NCI-H526 (cell line): Measurements from ENCODE around the gene STAT1.

Experiments used
- DNase-seq, 2 experiments: peaks; one replicate each; lab custom pipeline; 2025; lab: John Stamatoyannopoulos, UW

STAT1 gene

GRCh38 chr2:191031256-191031655 lies 17.3 kb upstream of the STAT1 start:
- no peak for DNase-seq

- DNase-seq, result peak; percentile 12 to 71
These were observed 16.7 kb upstream of the STAT1 start for GRCh38 chr2:191030521-191031154.

GRCh38 chr2:191029280-191029950 lies 15.4 kb upstream of the STAT1 start:
- no peak for DNase-seq

GRCh38 chr2:191026377-191026776 lies 12.4 kb upstream of the STAT1 start:
- DNase-seq, result no peak

GRCh38 chr2:191025135-191025534 lies 11.2 kb upstream of the STAT1 start:
- no peak for DNase-seq

- no peak for DNase-seq
These were observed 9.3 kb upstream of the STAT1 start for GRCh38 chr2:191023235-191023679.

GRCh38 chr2:191020742-191021381 lies 6.9 kb upstream of the STAT1 start:
- peak in 1 of 2 experiments; percentile 24 for DNase-seq

- DNase-seq, result peak; percentile 91 to 97
These were observed 6.3 kb upstream of the STAT1 start for GRCh38 chr2:191020221-191020741.

GRCh38 chr2:191019376-191019775 lies 5.4 kb upstream of the STAT1 start:
- no peak for DNase-seq

- DNase-seq, result no peak
These were observed 4.7 kb upstream of the STAT1 start for GRCh38 chr2:191018643-191019119.

- DNase-seq, result no peak
These were observed 4.1 kb upstream of the STAT1 start for GRCh38 chr2:191018048-191018447.

- DNase-seq, result no peak
These were observed 1.9 kb upstream of the STAT1 start for GRCh38 chr2:191015831-191016230.

GRCh38 chr2:191015239-191015638 lies 1.3 kb upstream of the STAT1 start:
- no peak for DNase-seq

GRCh38 chr2:191014653-191015020 lies 666 bp upstream of the STAT1 start:
- no peak for DNase-seq

GRCh38 chr2:191013682-191013931 lies 364 bp downstream of the STAT1 start:
- DNase-seq, result no peak

GRCh38 chr2:191012845-191013681 lies 908 bp downstream of the STAT1 start:
- DNase-seq, result peak; percentile 30 to 65

GRCh38 chr2:191012346-191012745 lies 1.6 kb downstream of the STAT1 start:
- no peak for DNase-seq

GRCh38 chr2:191010887-191011885 lies 2.8 kb downstream of the STAT1 start:
- no peak for DNase-seq

GRCh38 chr2:191009541-191010374 lies 4.2 kb downstream of the STAT1 start:
- DNase-seq, result no peak

- DNase-seq, result peak; percentile 6 to 52
These were observed 5.7 kb downstream of the STAT1 start for GRCh38 chr2:191008286-191008685.
